Neural cell (in vitro differentiated cells): Measurements from ENCODE around the gene CDH12. TPM values are rescaled to one million over a fixed set of nuclear protein-coding genes. Genes with fewer than 3 reads are reported as not detected.

ENCODE experiments used
- H2AFZ ChIP-seq: fragments of 200-600, 300-800 bp; sonication (generic), shearing (Covaris generic); 2 replicates; pipeline ENCODE4 v1.6.0; 2014; ENCODE audit warnings: low read depth, mild to moderate bottlenecking, antibody characterized with exemption, low read length, moderate library complexity
- H3F3A ChIP-seq: fragments of 200-600 bp; shearing (Covaris generic); 2 replicates; pipeline ENCODE4 v1.6.1; 2016; ENCODE audit warnings: mild to moderate bottlenecking, moderate library complexity, mixed read lengths, antibody characterized with exemption, low read length; ENCODE audit not compliant: insufficient read depth, poor library complexity, severe bottlenecking
- H3K27ac ChIP-seq: fragments of 200-600, 300-800 bp; sonication (generic), shearing (Covaris generic); 2 replicates; pipeline ENCODE4 v1.5.1; 2014; ENCODE audit warnings: mild to moderate bottlenecking, low read length, moderate library complexity
- H3K27me3 ChIP-seq: fragments of 300-800, 200-600 bp; sonication (generic), shearing (Covaris generic); 2 replicates; pipeline ENCODE4 v1.6.0; 2014; ENCODE audit warnings: mild to moderate bottlenecking, low read depth, low read length, moderate library complexity; ENCODE audit not compliant: insufficient read depth
- H3K36me3 ChIP-seq: fragments of 300-800, 200-600 bp; sonication (generic), shearing (Covaris generic); 2 replicates; pipeline ENCODE4 v1.5.1; 2014; ENCODE audit warnings: mild to moderate bottlenecking, antibody characterized with exemption, low read length, moderate library complexity; ENCODE audit not compliant: insufficient read depth
- H3K4me2 ChIP-seq: fragments of 300-800, 200-600 bp; sonication (generic), shearing (Covaris generic); 2 replicates; pipeline ENCODE4 v1.6.0; 2014; ENCODE audit warnings: mild to moderate bottlenecking, low read length
- H3K4me3 ChIP-seq: fragments of 300-800, 200-600 bp; sonication (generic), shearing (Covaris generic); 2 replicates; pipeline ENCODE4 v1.5.1; 2014; ENCODE audit warnings: mild to moderate bottlenecking, low read length, moderate library complexity
- H3K79me2 ChIP-seq: fragments of 200-600 bp; shearing (Covaris generic); replicated peaks from 2 replicates; pipeline ENCODE4 v1.6.0; 2014; ENCODE audit warnings: mild to moderate bottlenecking, low read length, moderate library complexity; ENCODE audit not compliant: insufficient read depth
- H3K9ac ChIP-seq: fragments of 300-800, 200-600 bp; sonication (generic), shearing (Covaris generic); 2 replicates; pipeline ENCODE4 v1.6.1; 2016; ENCODE audit warnings: mild to moderate bottlenecking, low read length, mixed read lengths
- H3K9me2 ChIP-seq: fragments of 200-600 bp; shearing (Covaris generic); 2 replicates; pipeline ENCODE4 v1.6.1; 2016; ENCODE audit warnings: mild to moderate bottlenecking, low read length, mixed read lengths; ENCODE audit not compliant: insufficient read depth
- H3K9me3 ChIP-seq: fragments of 200-600, 300-800 bp; sonication (generic), shearing (Covaris generic); 2 replicates; pipeline ENCODE4 v1.6.1; 2016; ENCODE audit warnings: mild to moderate bottlenecking, mixed run types, low read length, moderate library complexity, mixed read lengths
- H4K20me1 ChIP-seq: fragments of 200-600 bp; shearing (Covaris generic); 2 replicates; pipeline ENCODE4 v1.6.1; 2016; ENCODE audit warnings: mild to moderate bottlenecking, mixed run types; ENCODE audit not compliant: insufficient read depth
- EP300 ChIP-seq: fragments of 450-650 bp; conservative IDR thresholded peaks from 2 replicates; pipeline ENCODE4 v1.6.1; 2014; ENCODE audit warnings: antibody characterized with exemption, mild to moderate bottlenecking, moderate library complexity; ENCODE audit not compliant: poor library complexity, severe bottlenecking
- EZH2 ChIP-seq: fragments of 200-600, 300-800 bp; shearing (Covaris generic), sonication (generic); IDR thresholded peaks from 2 replicates; pipeline ENCODE4 v1.6.1; 2014; ENCODE audit warnings: antibody characterized with exemption, low read length, borderline replicate concordance, mild to moderate bottlenecking; ENCODE audit not compliant: insufficient read depth, poor library complexity, severe bottlenecking
- MXI1 ChIP-seq: fragments of 450-650 bp; conservative IDR thresholded peaks from 2 replicates; pipeline ENCODE4 v1.6.1; 2014; ENCODE audit warnings: antibody characterized with exemption, mild to moderate bottlenecking; ENCODE audit not compliant: poor library complexity, severe bottlenecking
- POLR2AphosphoS5 ChIP-seq: IDR thresholded peaks from 2 replicates; pipeline ENCODE4 v1.6.1; 2012
- RAD21 ChIP-seq: fragments of 450-650 bp; conservative IDR thresholded peaks from 2 replicates; pipeline ENCODE4 v1.6.1; 2014; ENCODE audit warnings: antibody characterized with exemption, mild to moderate bottlenecking, moderate library complexity
- SMC3 ChIP-seq: fragments of 450-650 bp; conservative IDR thresholded peaks from 2 replicates; pipeline ENCODE4 v1.6.1; 2014; ENCODE audit warnings: antibody characterized with exemption, mild to moderate bottlenecking, moderate library complexity; ENCODE audit not compliant: poor library complexity
- TAF1 ChIP-seq: IDR thresholded peaks from 2 replicates; pipeline ENCODE4 v1.6.1; 2012; ENCODE audit warnings: low read depth
- polyA plus RNA-seq: library from polyadenylated mRNA; depleted of rRNA; stranded (reverse); fragments of >200 nt; gene quantifications from 2 replicates; pipeline ENCODE4 v1.2.3, GENCODE V29; 2014
- TF ChIP-seq, protein P1 (sequence below): fragments of 450-650 bp; IDR thresholded peaks from 2 replicates; pipeline ENCODE4 v1.5.1; 2014; ENCODE audit warnings: antibody characterized with exemption, mild to moderate bottlenecking, moderate library complexity; ENCODE audit not compliant: poor library complexity, severe bottlenecking
- TF ChIP-seq, protein P2 (sequence below): IDR thresholded peaks from 2 replicates; pipeline ENCODE4 v1.6.1; 2012; ENCODE audit warnings: borderline replicate concordance

The CDH12 gene
- polyA plus RNA-seq, 1 donor from 2014 or later = 2.1 TPM

DNA sequence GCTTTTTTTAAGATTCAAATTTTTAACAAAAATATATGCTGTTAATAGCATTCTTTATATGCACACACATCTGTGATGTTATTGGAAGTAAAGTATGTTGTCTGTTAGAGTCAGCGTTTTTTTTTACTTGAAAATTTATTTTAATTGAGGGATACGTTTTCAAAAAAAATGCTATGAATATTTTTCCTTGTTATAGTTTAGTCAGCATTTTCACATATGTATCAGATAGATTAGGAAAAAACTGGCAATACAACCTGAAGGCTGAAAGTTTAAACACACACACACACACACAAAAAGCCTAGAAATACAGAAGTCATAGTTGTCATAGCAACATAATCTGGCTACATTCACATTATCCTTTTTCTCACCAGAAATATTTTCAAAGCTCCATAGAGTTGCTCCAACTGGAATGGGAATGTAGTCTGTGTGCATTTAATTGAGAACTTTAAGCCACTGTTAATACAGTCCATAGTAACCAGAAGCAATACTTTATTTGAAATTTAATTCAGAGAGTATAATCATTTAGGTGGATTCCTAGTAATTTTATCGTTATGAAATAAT is 116.6 kb downstream of the CDH12 start:
- Histone ChIP-seq H2AFZ (no peak overlapping the region), H3F3A (no peaks in the 10 kb centered on the region), H3K9me3 (no peaks in the 10 kb centered on the region), H3K36me3 (no peaks in the 10 kb centered on the region), H4K20me1 (no peaks in the 10 kb centered on the region), H3K79me2 (no peaks in the 10 kb centered on the region), H3K27ac (no peak overlapping the region), H3K9me2 (no peaks in the 10 kb centered on the region), H3K4me2 (no peak overlapping the region), H3K27me3 (no peaks in the 10 kb centered on the region), H3K4me3 (no peak overlapping the region), H3K9ac (no peak overlapping the region)
- TF ChIP-seq POLR2AphosphoS5 = no peak
- TF ChIP-seq, protein P1, sequence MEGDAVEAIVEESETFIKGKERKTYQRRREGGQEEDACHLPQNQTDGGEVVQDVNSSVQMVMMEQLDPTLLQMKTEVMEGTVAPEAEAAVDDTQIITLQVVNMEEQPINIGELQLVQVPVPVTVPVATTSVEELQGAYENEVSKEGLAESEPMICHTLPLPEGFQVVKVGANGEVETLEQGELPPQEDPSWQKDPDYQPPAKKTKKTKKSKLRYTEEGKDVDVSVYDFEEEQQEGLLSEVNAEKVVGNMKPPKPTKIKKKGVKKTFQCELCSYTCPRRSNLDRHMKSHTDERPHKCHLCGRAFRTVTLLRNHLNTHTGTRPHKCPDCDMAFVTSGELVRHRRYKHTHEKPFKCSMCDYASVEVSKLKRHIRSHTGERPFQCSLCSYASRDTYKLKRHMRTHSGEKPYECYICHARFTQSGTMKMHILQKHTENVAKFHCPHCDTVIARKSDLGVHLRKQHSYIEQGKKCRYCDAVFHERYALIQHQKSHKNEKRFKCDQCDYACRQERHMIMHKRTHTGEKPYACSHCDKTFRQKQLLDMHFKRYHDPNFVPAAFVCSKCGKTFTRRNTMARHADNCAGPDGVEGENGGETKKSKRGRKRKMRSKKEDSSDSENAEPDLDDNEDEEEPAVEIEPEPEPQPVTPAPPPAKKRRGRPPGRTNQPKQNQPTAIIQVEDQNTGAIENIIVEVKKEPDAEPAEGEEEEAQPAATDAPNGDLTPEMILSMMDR = no peak
- TF ChIP-seq SMC3 = no peak
- TF ChIP-seq RAD21 = no peak
- TF ChIP-seq MXI1 = no peak
- TF ChIP-seq EZH2 = no peak
- no peak for TF ChIP-seq TAF1
- no peak for TF ChIP-seq EP300
- TF ChIP-seq, protein P2, sequence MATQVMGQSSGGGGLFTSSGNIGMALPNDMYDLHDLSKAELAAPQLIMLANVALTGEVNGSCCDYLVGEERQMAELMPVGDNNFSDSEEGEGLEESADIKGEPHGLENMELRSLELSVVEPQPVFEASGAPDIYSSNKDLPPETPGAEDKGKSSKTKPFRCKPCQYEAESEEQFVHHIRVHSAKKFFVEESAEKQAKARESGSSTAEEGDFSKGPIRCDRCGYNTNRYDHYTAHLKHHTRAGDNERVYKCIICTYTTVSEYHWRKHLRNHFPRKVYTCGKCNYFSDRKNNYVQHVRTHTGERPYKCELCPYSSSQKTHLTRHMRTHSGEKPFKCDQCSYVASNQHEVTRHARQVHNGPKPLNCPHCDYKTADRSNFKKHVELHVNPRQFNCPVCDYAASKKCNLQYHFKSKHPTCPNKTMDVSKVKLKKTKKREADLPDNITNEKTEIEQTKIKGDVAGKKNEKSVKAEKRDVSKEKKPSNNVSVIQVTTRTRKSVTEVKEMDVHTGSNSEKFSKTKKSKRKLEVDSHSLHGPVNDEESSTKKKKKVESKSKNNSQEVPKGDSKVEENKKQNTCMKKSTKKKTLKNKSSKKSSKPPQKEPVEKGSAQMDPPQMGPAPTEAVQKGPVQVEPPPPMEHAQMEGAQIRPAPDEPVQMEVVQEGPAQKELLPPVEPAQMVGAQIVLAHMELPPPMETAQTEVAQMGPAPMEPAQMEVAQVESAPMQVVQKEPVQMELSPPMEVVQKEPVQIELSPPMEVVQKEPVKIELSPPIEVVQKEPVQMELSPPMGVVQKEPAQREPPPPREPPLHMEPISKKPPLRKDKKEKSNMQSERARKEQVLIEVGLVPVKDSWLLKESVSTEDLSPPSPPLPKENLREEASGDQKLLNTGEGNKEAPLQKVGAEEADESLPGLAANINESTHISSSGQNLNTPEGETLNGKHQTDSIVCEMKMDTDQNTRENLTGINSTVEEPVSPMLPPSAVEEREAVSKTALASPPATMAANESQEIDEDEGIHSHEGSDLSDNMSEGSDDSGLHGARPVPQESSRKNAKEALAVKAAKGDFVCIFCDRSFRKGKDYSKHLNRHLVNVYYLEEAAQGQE = no peak

DNA sequence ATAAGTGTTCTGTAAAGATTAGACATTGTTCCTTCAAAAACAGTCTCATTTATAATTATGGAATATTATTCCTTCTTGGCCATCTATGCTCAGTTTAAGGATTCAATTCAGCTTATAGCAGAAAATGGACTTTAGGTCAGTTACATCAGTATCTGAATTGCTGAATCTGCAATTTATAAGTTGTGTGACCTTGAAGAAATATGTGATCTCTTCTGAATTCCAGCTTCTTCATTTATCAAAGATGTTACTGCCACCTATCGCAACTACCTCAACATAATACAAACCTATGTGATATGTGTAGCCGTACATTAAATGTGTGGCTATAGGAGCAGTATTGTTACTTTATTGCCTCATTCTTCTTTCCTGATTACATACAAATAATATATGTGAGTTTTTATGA is 118.2 kb downstream of the CDH12 start:
- TF ChIP-seq MXI1 = no peak
- TF ChIP-seq EZH2 = no peak
- TF ChIP-seq SMC3 = no peak
- TF ChIP-seq RAD21 = no peak
- H3F3A ChIP-seq = no peaks in the 10 kb centered on the region
- H3K9me3 ChIP-seq = no peaks in the 10 kb centered on the region
- H2AFZ ChIP-seq = no peak overlapping the region
- no peaks in the 10 kb centered on the region for H3K9me2 ChIP-seq
- H3K9ac ChIP-seq = no peak overlapping the region
- H4K20me1 ChIP-seq = no peaks in the 10 kb centered on the region
- H3K27ac ChIP-seq = no peak overlapping the region
- no peak overlapping the region for H3K4me2 ChIP-seq
- no peaks in the 10 kb centered on the region for H3K36me3 ChIP-seq
- H3K79me2 ChIP-seq = no peaks in the 10 kb centered on the region
- no peaks in the 10 kb centered on the region for H3K27me3 ChIP-seq
- no peak overlapping the region for H3K4me3 ChIP-seq
